Astrocyte of the spinal cord (primary cell): ENCODE results near the gene KCNT2.
"Not testable (repeated sequence)": the region's sequence is repeated elsewhere in the genome, so short reads cannot be mapped to it uniquely, and the experiment has no call there.

ENCODE experiments used
- DNase-seq: peaks from one replicate; pipeline ENCODE4 v3.0.0; 2011; ENCODE audit warnings: low read depth, low spot score
- H3K4me3 ChIP-seq: 2 replicates; pipeline ENCODE4 v1.5.1; 2011; ENCODE audit warnings: low read depth, mild to moderate bottlenecking, low read length, moderate library complexity
- in situ Hi-C: cut with HindIII; loops from 2 replicates; pipeline ENCODE4 v1.10.0; 2017; ENCODE audit warnings: low sequenced_read_pairs
- TF ChIP-seq, protein P1 (sequence below): IDR thresholded peaks from 2 replicates; pipeline ENCODE4 v1.5.1; 2012; ENCODE audit warnings: low read depth, mild to moderate bottlenecking, low read length, inconsistent platforms

Gene KCNT2

GRCh38 chr1:196510451-196510850 is 97.8 kb downstream of the KCNT2 start:
- no peak for DNase-seq
- H3K4me3 ChIP-seq = no peak overlapping the region
- TF ChIP-seq, protein P1, sequence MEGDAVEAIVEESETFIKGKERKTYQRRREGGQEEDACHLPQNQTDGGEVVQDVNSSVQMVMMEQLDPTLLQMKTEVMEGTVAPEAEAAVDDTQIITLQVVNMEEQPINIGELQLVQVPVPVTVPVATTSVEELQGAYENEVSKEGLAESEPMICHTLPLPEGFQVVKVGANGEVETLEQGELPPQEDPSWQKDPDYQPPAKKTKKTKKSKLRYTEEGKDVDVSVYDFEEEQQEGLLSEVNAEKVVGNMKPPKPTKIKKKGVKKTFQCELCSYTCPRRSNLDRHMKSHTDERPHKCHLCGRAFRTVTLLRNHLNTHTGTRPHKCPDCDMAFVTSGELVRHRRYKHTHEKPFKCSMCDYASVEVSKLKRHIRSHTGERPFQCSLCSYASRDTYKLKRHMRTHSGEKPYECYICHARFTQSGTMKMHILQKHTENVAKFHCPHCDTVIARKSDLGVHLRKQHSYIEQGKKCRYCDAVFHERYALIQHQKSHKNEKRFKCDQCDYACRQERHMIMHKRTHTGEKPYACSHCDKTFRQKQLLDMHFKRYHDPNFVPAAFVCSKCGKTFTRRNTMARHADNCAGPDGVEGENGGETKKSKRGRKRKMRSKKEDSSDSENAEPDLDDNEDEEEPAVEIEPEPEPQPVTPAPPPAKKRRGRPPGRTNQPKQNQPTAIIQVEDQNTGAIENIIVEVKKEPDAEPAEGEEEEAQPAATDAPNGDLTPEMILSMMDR = no peak
- in situ Hi-C loops = no loop called here

DNA sequence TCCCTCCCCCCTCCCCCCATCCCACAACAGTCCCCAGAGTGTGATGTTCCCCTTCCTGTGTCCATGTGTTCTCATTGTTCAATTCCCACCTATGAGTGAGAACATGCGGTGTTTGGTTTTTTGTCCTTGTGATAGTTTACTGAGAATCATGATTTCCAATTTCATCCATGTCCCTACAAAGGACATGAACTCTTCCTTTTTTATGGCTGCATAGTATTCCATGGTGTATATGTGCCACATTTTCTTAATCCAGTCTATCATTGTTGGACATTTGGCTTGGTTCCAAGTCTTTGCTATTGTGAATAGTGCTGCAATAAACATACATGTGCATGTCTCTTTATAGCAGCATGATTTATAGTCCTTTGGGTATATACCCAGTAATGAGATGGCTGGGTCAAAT is 104.0 kb downstream of the KCNT2 start:
- DNase-seq, in situ Hi-C loops, H3K4me3 ChIP-seq: not testable (repeated sequence)

- in situ Hi-C loops = no loop called here
- DNase-seq = no peak
- TF ChIP-seq, protein P1 = no peak
- H3K4me3 ChIP-seq = no peak overlapping the region
Measured at GRCh38 chr1:196502437-196502836, 105.8 kb downstream of the KCNT2 start.

DNA sequence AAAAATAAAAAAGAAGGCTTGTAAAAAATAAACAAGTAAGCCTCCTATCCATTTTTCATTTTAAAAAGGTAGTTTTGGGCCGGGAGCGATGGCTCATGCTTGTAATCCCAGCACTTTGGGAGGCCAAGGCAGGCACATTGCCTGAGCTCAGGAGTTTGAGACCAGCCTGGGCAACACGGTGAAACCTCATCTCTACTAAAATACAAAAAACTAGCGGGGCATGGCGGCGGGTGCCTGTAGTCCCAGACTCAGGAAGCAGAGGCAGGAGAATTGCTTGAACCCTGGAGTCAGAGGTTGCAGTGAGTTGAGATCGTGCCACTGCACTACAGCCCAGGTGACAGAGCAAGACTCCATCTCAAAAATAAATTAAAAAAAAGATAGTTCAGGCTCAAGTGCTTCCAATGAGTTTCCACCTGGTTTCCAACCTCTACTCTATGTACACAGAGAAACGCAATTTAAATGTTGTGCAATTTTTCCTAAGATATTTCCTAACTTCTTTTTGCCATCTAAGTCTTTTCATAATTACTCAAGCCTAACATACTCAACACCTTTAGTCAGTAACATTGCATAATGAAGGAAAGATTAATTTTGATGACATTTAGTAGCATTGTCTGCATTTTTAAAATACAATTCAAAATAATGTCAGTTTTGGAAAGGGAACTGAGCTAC is 106.3 kb downstream of the KCNT2 start:
- TF ChIP-seq, protein P1 = no peak
- H3K4me3 ChIP-seq = no peak overlapping the region
- in situ Hi-C loops = no loop called here
- no peak for DNase-seq

- TF ChIP-seq, protein P1 = no peak
- DNase-seq = no peak
- H3K4me3 ChIP-seq = no peak overlapping the region
- in situ Hi-C loops = no loop called here
Measured at GRCh38 chr1:196497817-196498216, 110.4 kb downstream of the KCNT2 start.

DNA sequence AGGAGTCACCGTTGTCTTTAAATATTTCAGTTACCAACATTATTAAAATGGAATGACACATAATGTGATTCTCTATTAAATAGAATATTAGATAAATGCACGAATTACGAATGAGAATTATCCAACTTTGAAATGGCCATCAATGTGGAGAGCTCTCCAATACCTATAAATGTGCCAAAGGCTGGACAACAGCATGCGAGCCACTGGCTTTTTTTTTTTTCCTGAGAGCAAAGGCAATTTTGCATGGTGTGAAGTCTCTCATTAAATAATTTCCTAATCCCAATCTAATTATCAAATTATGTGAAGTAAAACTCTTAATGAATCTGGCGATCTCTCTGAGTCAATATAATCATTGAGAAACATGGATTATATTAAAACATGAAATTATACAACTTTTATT is 113.5 kb downstream of the KCNT2 start:
- no peak for DNase-seq
- TF ChIP-seq, protein P1 = no peak
- no peak overlapping the region for H3K4me3 ChIP-seq
- in situ Hi-C loops = no loop called here

DNA sequence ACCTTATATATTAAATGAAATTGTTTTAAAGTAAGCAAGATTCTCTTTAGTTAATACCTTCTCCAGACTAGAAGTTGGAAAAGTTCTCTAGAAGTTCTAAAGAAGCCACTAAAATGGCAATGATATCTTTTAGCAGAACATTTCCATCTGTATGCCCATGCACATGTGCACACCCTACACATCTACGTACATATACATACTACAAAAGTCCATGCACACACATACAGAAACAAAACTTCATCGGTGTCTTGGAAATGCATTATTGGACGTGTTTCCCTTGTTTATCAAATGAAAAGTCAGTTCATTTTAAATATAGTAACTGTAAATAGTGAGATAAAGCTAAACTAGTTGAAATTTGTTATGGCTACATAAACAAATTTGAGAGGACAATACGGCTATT is 114.4 kb downstream of the KCNT2 start:
- TF ChIP-seq, protein P1 = no peak
- in situ Hi-C loops = no loop called here
- DNase-seq = no peak

More for the DNA sequence above, 114.4 kb downstream of the KCNT2 start:
- H3K4me3 ChIP-seq = no peak overlapping the region
